Kidney epithelial cell (primary cell): ENCODE data around the gene UBAC2. TPM values are rescaled to one million over a fixed set of nuclear protein-coding genes. Genes with fewer than 3 reads are reported as not detected.

Experiments
- DNase-seq: peaks from one replicate; pipeline ENCODE4 v3.0.0-alpha.2; 2010; ENCODE audit warnings: low read depth
- H3K27me3 ChIP-seq: 2 replicates; pipeline ENCODE4 v1.6.0; 2011; ENCODE audit warnings: low read length; ENCODE audit not compliant: control insufficient read depth, insufficient read depth
- H3K36me3 ChIP-seq: 2 replicates; pipeline ENCODE4 v1.5.1; 2011; ENCODE audit warnings: low read length; ENCODE audit not compliant: control insufficient read depth, insufficient read depth
- H3K4me3 ChIP-seq: 2 replicates; pipeline ENCODE4 v1.5.1; 2011; ENCODE audit warnings: low read depth, mild to moderate bottlenecking, control low read depth, low read length
- total RNA-seq: library from RNA; depleted of rRNA; stranded (reverse); fragments of >200 nt; gene quantifications from 2 replicates; pipeline ENCODE4 v1.2.3, GENCODE V29; 2015
- TF ChIP-seq, protein P1 (sequence below): IDR thresholded peaks from 2 replicates; pipeline ENCODE4 v1.5.1; 2011; ENCODE audit warnings: mild to moderate bottlenecking, moderate library complexity, low read length, control low read depth, inconsistent platforms; ENCODE audit not compliant: insufficient read depth, poor library complexity, severe bottlenecking

The UBAC2 gene
- total RNA-seq, 1 donor from 2014 or later, result 83.6 TPM

DNA sequence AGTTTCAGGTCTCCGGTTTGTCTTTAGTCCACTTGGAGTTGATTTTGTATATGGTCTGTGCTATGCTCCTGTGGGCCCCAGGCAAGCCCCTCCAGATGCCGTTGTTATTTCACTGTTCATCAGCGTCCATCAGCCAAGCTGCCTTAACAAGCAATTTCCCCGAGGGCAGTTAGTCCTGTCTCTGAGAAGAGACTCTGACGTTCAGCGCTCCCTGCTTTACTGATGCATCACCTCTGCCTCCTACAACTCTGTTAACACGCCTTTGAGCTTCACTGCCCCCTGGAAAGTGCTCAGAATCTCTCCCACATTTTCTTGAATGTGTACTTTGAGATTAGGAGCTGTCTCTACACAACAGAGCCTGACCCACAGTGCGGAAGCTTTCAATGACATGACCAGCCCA is 41.8 kb upstream of the UBAC2 start:
- no peak for DNase-seq
- TF ChIP-seq, protein P1, sequence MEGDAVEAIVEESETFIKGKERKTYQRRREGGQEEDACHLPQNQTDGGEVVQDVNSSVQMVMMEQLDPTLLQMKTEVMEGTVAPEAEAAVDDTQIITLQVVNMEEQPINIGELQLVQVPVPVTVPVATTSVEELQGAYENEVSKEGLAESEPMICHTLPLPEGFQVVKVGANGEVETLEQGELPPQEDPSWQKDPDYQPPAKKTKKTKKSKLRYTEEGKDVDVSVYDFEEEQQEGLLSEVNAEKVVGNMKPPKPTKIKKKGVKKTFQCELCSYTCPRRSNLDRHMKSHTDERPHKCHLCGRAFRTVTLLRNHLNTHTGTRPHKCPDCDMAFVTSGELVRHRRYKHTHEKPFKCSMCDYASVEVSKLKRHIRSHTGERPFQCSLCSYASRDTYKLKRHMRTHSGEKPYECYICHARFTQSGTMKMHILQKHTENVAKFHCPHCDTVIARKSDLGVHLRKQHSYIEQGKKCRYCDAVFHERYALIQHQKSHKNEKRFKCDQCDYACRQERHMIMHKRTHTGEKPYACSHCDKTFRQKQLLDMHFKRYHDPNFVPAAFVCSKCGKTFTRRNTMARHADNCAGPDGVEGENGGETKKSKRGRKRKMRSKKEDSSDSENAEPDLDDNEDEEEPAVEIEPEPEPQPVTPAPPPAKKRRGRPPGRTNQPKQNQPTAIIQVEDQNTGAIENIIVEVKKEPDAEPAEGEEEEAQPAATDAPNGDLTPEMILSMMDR, result no peak
- Histone ChIP-seq H3K27me3 (peaks cover 3% of the 10 kb centered on the region), H3K4me3 (no peak overlapping the region), H3K36me3 (no peaks in the 10 kb centered on the region)

DNA sequence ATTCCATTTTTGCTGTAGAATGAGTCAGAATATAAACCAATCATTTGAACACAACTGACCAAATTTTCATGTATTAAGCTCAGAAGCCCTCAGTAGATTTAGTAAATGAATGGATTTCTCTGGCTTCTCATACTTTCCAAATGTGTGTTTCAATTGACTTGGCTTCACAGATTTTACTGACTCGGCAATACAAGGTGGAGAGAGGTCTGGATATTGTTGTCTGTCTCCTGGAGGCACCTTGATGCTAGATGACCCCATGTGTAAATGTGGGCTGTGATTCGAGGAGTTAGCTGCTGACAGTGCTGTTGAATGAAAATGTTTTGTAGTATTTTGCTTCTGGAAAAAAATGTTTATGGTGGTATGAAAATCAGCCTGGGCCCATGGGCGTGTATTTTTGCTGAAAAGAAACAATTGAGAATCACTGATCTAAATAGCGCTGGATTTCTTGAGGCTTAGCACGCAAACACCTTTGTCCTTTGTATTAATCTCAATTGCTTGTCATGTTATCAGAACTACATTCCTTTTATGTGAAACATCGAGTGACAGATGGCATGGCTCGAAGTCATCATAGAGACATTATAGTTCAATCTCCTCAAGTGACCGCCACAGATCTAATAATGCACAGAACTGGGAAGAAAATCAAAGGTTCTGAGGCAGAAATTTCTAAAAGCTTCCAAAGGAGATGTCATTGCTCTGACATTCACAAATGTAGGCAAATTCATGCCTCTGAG is 41.2 kb upstream of the UBAC2 start:
- Histone ChIP-seq H3K36me3 (no peaks in the 10 kb centered on the region), H3K4me3 (no peak overlapping the region), H3K27me3 (peaks cover 3% of the 10 kb centered on the region)
- no peak for DNase-seq
- TF ChIP-seq, protein P1, result no peak

DNA sequence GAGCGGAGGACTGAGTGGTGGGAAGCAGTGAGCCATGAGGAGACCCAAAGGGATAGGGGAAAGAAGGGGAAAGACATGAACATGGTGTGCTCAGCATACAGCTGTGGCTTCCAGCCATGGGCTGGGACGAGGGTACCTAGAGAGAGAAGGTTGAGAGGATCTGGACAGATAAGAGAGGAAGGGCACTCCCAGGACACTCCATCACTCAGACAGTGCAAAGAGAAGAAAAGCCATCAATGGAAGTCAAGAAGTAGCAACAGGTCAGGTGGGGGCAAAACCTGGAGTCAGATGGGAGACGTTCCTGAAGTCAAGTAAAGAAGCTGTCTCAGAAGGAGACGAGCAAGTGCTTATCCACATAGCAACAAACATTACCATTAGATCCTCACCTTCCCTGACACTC is 40.2 kb upstream of the UBAC2 start:
- peaks cover 3% of the 10 kb centered on the region for H3K27me3 ChIP-seq
- DNase-seq, result no peak
- no peak overlapping the region for H3K4me3 ChIP-seq
- H3K36me3 ChIP-seq, result no peaks in the 10 kb centered on the region
- TF ChIP-seq, protein P1, result no peak

DNA sequence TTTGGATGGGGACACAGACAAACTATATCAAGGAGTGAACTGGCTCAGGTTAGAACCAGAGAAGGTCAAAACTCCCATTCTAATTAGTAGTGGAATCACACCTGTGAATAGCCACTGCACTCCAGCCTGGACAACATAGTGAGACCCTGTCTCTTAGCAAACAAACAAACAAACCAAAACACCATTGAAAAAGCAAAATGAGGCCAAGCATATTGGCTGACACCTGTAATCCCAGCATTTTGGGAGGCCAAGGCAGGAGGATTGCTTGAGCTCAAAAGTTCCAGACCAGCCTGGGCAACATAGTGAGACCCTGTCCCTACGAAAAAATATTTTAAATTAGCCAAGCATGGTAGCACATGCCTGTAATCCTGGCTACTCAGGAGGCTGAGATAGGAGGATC is 39.1 kb upstream of the UBAC2 start:
- no peaks in the 10 kb centered on the region for H3K36me3 ChIP-seq
- H3K27me3 ChIP-seq, result peaks cover 3% of the 10 kb centered on the region
- no peak overlapping the region for H3K4me3 ChIP-seq
- no peak for DNase-seq
- TF ChIP-seq, protein P1, result no peak

DNA sequence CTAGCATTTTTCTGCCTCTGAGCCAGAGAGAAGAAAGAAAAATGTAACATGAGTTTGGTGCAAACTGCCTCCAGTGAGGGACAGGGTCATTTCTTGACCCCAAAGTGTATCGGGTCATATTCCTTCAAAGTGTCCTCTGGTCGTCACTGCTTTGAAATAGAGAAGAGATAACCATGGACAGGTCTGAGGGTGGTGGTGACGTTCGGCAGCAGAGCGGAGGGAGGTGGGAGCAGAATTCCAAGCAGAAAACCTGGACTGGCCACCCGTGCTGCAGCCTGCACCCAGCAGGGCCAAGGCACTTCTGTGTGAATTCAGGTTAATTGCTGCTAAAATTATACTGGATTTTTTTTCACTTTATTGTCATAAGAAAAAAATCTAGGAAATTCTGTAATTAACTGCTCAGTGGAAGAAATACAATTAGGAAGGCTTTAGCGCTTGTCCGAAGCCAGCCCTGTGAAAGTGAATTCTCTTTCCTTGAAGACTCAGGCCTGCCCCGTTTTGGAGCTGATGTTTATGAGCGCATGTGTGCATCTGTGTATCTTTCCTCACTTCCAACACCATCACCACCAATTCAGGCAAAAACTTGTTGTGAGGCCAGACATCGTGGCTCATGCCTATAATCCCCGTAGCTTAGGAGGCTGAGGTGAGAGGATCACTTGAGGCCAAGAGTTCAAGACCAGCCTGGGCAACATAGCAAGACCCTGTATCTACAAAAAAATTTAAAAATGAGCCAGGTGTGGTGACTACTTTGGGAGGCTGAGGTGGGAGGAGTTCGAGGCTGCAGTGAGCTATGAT is 37.9 kb upstream of the UBAC2 start:
- no peaks in the 10 kb centered on the region for H3K36me3 ChIP-seq
- no peak overlapping the region for H3K4me3 ChIP-seq
- TF ChIP-seq, protein P1, result no peak
- no peak for DNase-seq
- H3K27me3 ChIP-seq, result peaks cover 3% of the 10 kb centered on the region
